ENCODE results near the gene KCNJ6.
"Not testable (repeated sequence)": the region's sequence is repeated elsewhere in the genome, so short reads cannot be mapped to it uniquely, and the experiment has no call there.

The KCNJ6 gene

GRCh38 chr21:37737507-37737906, 178.8 kb downstream of the KCNJ6 start:
- no peak for DNase-seq (ENCODE audit: low read depth, low spot score)

DNA sequence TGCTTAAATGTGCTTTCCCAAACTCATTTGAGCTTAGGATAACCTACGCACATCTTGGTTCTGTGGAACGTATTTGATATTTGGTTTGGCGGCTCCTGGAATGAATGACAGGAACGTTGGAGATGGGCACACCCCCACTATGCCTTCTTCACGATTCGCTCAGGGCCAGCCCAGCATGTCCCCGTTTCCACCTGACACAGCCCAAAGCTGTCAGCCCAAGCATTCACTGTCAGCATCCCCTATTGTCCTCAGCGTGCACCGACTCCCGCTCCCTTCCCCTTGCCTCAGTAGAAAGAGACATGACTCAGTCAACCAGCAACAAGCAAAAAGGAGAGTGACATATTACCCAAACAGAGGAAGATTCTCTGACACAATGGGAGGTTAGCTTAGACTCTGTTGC, 181.4 kb downstream of the KCNJ6 start:
- DNase-seq (ENCODE audit: low read depth, low spot score), result no peak

DNA sequence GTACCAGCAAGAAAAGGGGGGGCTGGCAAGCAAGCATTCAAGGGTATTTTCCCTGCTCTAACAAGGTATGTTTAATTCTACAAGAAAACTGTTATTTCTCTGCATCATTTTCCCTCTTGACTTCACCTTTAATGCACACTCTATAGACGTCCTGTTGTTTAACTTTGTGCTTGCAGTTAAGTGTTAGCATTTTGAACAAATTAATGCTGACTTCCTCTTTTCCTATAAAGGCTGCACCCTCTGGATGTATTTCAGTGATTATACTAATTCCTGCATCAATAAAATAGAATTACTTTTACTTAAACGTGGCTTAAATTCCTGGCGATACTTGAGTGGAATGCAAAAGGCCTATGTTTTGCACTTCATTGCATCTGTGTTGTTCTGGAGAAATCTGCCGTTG, 183.3 kb downstream of the KCNJ6 start:
- no peak for DNase-seq (ENCODE audit: low read depth, low spot score)

DNA sequence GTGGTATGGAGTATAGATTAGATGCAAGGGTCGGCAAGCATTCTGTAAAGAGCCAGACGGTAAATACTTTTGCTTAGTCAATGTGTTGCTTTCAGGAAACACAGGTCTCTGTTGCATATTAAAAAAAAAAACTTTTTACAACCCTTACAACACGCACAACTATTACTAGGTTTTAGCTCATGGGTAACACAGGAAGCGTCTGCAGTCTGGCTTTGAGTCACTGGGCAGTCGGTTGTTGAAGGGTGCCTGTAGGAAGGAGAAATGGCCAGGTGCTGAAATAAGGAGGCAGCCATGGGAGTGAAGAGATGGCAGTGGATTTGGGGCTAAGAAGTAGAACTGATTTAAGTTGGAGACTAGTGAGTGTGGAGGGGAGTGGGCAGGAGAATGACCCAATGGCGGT, 192.1 kb downstream of the KCNJ6 start:
- DNase-seq (ENCODE audit: low read depth, low spot score), result no peak

DNA sequence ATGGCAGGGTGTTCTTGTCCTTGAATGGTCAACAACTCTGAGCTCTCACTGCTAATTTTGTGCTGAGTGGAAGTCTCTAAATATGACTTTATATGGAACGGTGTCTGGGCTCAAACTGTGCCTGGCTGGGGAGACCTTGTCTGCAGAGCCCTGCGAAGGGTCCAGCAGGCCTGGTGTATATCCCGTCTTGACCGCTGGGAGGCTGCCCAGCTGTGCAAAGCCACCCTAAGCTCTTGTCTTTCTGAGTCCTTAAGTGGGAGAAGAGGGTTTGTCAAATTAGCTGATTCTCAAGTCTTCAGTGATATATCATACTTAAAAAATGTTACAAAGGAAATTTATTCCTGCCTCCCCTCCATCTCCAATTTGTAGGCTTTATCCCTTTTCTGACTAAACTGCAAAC, 198.7 kb downstream of the KCNJ6 start:
- no peak for DNase-seq (ENCODE audit: low read depth, low spot score)

DNA sequence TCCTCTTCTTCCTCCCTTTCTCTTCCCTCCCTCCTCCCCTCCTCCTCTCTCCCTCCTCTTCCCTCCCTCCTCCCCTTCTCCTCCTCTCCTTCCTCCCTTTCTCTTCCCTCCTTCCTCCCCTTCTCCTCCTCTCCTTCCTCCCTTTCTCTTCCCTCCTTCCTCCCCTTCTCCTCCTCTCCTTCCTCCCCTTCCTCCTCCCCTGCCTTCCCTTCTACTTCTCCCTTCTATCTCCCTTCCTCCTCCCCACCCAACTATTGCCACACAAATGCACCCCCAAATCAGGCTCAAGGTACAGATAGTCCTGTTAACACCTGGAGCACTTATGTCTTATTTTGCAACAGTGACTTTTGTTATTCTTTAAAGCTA, 203.7 kb downstream of the KCNJ6 start:
- not testable (repeated sequence) for DNase-seq (ENCODE audit: low read depth, low spot score)

DNA sequence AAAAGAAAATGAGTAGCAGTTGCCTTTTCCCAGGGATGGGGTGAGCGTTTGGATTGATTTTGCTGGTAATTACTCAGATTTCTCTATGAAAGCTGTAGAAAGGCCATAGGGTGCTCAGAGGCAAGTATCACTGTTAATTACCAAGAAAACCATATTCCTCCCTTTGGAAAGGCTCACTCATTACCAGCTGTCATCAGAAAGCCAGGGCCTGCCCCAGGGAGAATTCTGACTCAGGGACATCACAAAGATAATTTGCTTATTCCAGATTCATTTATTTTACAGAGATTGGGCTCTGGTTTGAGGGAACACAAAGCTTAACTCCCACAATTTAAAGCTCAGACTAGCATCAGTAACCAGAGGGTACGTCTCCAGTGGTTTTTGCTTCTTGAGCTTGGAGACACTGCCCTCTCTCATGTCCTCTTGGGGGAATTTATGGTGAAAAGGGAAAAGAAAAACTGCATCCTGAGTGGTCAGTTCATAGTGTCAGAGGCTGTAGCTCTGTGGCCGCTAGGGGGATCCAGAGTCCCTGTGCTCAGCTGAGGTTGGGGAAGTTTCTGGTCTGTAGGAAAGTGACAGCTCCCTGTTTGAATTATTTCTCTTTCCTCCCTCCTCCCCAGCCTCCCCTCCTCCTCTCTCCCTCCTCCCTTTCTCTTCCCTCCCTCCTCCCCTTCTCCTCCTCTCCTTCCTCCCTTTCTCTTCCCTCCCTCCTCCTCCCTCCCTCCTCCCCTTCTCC, 204.3 kb downstream of the KCNJ6 start:
- DNase-seq (ENCODE audit: low read depth, low spot score), result peak; percentile 39

GRCh38 chr21:37711286-37711829, 204.9 kb downstream of the KCNJ6 start:
- DNase-seq (ENCODE audit: low read depth, low spot score), result no peak

DNA sequence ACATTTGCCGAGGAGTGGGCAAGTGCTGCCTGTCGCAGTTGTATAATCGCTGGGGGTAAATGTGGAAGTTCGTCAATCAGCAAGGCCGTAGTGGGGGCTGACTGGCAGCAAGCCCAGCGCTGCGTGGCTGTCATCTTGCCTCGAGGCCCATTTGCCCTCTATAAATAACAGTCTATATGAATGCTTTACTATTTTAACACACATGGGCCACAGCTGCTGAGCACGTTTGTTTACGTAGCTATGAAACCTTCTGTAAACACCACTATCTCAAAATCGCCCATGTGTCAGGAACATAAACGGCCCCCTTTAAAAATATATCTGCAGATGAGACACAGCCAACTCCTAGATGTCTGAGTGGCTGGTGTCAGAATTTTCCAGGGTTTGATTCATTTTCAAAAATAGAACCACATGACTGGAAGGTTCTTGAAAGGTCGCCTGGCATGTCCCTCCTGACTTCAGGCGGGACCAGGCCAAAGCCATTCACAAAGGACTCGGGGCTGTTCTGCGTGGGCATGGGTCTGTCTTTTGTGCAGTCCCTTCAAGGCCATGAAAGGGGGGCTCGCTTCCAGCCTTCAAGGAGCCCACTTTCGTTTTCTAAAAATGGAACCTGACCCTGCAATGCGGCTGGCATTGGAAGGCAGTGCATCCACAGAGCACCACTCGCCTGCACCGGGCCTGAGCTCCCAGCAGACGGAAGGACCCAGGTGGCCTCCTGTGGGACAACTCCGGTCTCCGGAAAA, 205.5 kb downstream of the KCNJ6 start:
- DNase-seq (ENCODE audit: low read depth, low spot score), result no peak

DNA sequence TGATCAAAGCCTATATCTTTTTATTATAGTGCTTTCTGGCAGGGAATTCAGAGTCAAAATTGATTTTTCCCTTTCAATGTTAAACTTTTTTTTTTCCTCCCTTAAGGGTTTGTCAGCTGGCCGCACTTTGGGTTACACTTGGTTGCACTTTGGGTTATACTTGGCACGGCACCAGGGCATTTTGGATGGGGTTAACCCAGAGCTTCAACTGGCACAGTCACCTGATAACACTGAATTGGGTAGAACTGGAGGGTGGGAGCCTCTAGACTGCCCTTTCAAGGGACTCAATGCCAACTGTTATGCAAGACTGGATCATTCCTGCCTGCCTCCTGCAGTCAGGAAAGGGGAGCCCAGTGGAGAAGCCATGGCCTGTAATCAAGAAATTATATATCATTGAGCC, 211.5 kb downstream of the KCNJ6 start:
- DNase-seq (ENCODE audit: low read depth, low spot score), result no peak

GRCh38 chr21:37702241-37702640, 214.0 kb downstream of the KCNJ6 start:
- DNase-seq (ENCODE audit: low read depth, low spot score), result no peak

DNA sequence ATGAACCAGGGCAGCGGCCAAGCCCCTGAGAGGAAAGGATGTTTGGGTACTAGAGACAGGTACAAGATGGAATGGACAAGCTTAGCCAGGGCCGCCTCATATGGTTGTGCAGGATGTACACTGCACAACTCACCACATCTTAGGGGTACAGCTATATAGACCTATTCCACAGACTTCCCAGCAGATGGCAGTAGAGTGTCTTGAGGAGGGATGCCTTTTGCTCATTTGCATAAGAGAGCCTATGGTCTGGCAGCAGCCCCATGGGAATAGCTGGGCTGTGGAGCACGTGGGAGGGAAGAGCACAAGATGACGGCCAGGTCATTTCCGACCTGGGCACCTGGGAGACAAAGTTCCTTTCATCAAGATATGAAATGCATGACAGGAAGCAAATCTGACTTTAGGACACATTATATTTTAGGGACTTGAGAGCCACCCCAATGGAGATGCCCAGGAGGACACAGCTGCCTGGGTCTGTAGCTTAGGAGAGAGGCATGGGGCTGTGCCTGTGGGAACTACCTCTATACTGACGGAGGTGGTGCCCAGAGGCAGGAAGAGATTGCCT, 215.5 kb downstream of the KCNJ6 start:
- peak; percentile 35 for DNase-seq (ENCODE audit: low read depth, low spot score)

GRCh38 chr21:37699024-37699775, 217.1 kb downstream of the KCNJ6 start:
- no peak for DNase-seq (ENCODE audit: low read depth, low spot score)

DNA sequence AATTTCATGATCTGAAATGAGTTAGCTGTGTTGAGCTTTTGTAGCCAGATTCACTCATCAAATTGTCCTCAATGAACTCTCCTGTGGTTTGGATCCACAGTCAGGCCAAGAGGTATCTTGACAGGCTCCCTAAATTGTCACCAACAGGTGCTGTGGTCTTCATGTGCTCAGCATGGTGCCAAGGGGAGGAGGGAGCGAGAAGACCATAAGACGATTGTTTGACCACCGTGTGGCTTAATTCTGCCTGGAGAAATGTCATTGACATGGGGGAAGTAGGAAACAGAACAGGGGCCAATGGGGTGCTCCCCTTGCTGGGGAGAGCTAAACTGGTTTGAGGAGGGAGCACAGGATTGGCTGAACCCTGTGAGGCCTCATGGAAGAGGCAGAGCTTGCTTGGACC, 219.3 kb downstream of the KCNJ6 start:
- no peak for DNase-seq (ENCODE audit: low read depth, low spot score)

DNA sequence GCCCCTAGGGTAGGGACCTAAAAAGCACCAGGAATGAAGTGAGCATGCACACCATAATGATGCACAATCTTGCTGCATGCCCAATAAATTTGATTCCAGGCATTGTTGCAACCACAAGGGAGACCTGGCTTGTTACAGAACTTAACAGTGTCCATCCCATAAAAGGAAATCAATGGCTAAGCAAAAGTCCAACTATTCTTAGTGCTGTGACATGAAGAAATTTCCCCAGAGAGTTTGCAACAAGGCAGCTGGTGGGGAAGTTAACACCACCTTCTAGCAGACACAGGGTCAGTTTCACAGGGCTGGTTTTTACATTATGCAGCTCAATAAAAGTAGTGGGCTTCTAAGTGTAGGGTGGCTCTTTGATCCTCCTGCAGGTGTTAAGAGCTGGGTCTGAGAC, 221.1 kb downstream of the KCNJ6 start:
- no peak for DNase-seq (ENCODE audit: low read depth, low spot score)

DNA sequence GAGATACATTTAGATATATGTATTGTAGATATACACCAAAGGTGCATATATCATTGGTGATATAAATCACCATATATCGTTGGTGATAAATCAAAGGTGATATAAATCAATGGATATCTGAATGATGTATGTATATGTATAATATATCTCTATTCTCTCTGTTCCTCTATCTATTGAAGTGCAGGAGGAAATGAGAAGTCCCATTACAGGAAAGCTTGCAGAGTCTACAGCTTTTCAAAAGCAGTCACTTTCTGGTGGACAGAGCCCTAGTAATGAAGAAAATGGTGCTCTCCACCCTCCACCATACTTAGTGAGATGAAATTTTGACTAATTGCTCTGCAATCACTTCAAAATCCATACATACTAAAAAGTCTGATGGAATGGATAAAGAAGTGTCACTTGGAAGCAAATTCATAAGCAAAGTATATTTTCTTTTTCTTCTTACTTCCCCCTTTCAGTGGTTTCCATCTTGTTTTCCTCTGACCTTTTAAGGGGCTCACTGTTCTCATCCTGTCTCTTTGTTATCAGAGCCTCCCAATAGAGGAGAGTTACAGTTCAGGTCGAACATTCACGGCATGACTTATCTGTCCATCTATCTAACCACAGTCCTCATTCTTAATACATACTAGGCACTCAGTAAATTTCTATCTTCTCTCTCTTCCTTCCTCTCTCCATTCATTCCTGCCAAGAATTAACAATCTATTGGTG, 227.2 kb downstream of the KCNJ6 start:
- DNase-seq (ENCODE audit: low read depth, low spot score), result no peak

DNA sequence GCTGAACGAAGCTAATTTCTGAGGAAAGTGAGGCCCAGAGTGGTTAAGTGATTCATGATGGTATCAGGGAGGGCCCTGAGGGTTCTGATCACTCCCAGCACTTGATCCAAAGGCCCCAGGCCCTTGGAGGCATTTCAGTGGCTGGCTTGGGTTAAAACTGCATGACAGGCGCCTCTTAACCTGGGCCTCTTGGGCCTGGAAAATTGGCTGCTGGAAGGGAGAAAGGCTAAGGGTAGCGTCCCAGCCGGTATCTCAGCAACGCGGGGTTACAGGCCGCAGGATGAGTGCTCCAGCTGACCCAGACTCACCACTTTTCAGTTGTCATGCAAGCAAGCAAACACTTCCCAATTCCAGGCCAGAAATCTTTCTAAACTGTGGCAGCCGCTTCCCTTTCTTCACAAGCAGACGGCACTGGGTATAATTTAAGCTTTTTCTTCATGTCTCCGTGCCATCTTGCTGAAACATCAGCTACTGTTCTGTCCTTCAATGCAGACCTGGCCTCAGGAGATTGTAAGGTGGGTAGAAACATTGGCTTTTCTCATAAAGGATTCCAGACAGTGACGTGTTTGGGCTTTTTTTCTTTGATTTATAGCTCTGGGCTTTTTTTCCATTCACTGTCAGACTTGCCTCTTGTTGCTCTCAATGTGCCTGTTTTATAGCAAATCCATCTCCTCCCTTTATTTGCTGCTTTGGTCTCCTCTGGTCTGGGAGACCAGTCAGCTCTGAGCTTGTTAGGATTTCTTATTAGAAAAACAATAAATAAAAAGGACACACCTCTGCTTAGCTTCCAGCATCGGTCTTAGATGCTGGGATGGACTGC, 229.1 kb downstream of the KCNJ6 start:
- no peak for DNase-seq (ENCODE audit: low read depth, low spot score)

DNA sequence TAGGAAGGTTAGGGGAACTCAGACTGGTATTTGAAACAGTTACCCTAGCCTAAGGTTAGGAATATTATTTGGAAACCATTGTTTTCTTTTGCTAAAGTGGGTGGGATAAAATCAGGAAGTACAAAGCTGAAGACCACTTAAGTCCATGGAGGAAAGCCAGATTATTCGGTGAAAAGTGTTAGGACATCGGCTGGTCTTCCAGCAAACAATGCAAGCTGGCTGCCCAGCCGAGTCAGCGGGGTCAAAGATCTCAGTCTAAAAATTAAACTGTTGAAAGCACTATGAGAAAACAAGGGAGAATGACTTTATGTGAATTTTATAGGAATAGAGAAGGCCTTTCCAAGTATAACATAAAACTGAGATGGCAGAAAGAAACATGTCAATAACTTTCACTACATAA, 231.7 kb downstream of the KCNJ6 start:
- DNase-seq (ENCODE audit: low read depth, low spot score), result no peak

DNA sequence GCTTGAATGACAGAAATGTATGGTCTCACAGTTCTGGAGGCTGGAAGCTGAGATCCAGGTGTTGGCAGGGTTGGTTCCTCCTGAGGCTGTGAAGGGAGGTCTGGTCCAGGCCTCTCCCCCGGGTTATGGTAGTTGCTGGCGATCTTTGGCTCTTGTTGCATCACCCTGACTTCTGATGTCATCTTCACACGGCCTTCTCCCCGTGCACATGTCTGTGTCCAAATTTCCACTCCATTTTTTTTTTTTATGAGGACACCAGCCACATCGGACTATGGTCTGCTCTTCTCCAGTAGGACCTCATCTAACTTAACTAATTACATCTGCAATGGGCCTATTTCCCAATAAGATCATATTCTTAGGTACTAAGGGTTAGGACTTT, 232.2 kb downstream of the KCNJ6 start:
- DNase-seq (ENCODE audit: low read depth, low spot score), result no peak

DNA sequence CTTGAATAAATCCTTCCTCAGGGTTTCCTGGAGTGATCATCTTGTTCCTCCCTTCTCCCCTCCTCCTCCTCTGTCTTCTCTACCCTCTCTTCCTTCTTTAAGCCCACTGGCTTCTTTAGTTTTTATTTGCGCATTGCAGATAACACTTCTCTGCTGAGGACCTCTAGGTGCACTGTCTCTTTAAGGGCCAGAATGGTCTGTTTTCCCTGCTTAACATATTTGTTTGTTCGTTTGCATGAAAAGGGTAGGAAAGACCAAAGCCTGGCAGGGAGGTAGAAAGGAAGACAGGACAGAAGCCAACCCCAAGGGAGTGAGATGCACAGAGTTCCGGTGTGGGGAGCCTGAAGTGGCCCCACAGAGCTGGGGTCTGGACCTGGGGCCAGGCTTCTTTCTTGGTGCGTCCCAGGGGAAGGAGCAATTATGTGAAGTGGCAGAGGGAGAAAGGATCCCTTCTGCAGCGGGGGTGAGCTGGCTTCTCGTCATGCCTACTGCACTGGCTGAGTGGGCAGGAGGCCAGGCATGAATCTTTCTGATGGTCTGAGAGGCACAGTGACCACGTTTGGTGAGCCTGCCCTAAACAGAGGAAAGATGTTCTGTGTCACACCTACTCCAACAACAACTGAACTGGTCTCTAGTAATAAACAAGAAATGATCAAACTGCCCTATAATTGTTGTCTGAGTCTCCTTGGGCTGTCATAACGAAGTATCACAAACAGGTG, 232.7 kb downstream of the KCNJ6 start:
- no peak for DNase-seq (ENCODE audit: low read depth, low spot score)
